Astrocyte of the spinal cord (primary cell): ENCODE measurements around the gene LY86.

Source experiments
- DNase-seq: peaks from one replicate; pipeline ENCODE4 v3.0.0; 2011; ENCODE audit warnings: low read depth, low spot score
- H3K4me3 ChIP-seq: 2 replicates; pipeline ENCODE4 v1.5.1; 2011; ENCODE audit warnings: low read depth, mild to moderate bottlenecking, low read length, moderate library complexity
- in situ Hi-C: cut with HindIII; loops from 2 replicates; pipeline ENCODE4 v1.10.0; 2017; ENCODE audit warnings: low sequenced_read_pairs
- TF ChIP-seq, protein P1 (sequence below): IDR thresholded peaks from 2 replicates; pipeline ENCODE4 v1.5.1; 2012; ENCODE audit warnings: low read depth, mild to moderate bottlenecking, low read length, inconsistent platforms

The LY86 gene

DNA sequence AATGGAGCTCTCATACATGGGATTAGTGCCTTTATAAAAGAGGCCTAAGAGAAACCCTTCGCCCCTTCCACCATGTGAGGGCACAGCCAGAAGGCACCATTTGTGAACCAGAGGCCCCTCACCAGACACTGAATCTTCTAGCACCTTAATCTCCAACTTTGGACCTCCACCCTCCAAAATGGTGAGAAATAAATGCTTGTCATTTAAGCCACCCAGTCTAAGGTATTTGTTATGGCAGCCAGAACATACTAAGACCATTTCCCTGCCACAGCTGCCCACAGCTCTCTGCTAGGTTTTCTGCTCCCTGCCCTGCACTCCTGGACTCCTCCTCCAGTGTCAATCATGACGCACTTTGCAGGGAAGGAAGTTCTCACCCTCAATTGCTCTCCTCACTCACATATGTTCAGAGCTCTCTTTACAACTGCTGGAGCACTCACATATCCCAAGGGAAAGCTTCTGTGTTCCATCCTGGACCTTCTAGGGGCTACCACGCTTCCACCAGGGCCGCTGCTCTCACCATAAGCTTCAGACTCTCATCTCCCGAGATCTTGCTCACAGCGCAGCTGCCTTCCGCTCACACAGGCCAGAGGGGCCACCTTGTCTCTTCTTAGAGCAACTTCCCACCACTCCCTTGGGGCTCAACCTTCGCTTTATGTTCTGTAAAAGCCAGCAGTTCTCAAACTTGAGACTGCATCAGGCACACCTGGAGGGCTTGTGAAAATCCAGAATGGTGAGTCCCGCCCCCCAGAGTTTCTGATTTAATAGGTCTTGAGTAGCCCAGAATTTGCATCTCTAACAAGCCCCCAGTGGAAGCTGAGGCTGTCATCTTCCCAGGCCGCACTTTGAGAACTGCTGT, 1.6 kb upstream of the LY86 start:
- TF ChIP-seq, protein P1, sequence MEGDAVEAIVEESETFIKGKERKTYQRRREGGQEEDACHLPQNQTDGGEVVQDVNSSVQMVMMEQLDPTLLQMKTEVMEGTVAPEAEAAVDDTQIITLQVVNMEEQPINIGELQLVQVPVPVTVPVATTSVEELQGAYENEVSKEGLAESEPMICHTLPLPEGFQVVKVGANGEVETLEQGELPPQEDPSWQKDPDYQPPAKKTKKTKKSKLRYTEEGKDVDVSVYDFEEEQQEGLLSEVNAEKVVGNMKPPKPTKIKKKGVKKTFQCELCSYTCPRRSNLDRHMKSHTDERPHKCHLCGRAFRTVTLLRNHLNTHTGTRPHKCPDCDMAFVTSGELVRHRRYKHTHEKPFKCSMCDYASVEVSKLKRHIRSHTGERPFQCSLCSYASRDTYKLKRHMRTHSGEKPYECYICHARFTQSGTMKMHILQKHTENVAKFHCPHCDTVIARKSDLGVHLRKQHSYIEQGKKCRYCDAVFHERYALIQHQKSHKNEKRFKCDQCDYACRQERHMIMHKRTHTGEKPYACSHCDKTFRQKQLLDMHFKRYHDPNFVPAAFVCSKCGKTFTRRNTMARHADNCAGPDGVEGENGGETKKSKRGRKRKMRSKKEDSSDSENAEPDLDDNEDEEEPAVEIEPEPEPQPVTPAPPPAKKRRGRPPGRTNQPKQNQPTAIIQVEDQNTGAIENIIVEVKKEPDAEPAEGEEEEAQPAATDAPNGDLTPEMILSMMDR, result no peak
- in situ Hi-C loops, result no loop called here
- DNase-seq, result no peak
- no peak overlapping the region for H3K4me3 ChIP-seq

DNA sequence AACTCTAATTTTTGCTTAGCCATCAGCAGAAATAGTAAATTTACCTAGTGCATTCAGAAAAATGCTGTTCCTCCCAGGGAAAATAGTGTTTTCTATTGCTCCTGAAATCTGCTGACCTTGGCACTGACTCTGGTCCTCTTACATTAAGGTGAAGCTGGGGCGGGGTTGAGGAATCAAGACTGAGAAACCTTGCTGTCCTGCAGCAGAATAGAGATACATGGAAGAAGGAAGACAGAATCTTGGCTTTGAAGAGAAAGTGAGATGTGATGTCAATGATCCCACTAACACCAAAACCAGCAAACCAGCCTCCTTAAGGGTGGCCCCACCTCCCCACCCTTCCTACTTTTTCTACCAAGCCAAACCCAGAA, 840 bp upstream of the LY86 start:
- DNase-seq, result no peak
- in situ Hi-C loops, result no loop called here
- TF ChIP-seq, protein P1, result no peak
- H3K4me3 ChIP-seq, result no peak overlapping the region

DNA sequence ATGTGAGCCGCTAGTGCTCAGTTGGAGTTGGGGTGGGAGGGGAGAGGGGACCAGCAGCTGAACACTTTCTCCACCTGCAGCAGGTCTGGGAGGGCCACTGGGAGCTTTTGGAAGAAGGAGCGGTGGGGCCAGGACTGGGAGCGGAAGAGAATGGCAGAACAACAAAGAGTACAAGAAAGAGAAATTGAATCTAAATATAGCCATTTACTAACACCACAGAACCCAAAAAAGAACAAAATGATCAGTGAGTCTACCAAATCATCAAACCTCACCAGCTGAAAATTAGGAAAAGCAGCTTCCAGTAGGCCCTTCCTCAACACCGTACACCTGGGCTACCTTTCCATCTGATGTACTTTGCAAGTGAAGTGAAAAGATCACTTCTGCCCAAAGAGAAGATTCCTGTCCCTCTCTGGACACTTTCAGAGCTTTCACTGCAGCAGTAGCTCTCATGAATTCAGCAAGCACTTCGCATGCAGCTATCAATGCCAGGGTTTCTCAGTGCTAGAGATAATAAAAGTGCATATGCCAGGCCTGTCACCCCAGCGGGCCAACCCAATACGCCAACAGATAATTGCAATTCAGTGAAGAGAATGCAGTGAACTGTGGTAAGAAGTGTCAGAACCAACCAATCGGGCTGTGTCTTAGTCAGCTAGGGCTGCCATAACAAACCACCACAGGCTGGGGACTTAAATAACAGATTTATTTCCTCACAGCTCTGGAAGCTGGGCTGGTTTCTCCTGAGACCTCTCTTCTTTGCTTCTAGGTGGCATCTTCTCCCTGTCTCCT, 597 bp downstream of the LY86 start:
- DNase-seq, result no peak
- in situ Hi-C loops, result no loop called here
- H3K4me3 ChIP-seq, result no peak overlapping the region
- TF ChIP-seq, protein P1, result no peak

DNA sequence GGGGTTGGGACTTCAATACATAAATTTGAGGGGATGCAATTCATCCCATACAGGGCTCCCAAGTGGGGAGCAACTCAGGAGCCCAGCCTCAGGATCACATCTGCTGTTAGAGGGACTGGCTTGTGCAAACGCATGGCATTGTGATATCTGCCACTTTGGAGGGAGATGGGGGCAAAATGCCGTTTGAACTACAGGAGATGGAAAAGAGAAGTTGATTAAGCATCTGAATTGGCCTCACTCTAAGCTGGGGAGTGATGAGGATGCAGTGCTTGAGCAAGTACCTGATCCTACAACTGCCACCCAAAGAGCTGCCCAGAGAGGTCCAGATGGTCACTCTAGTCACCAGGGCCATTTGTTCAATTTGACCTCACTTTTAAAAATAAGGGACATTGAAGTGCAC, 2.0 kb downstream of the LY86 start:
- no peak for DNase-seq
- in situ Hi-C loops, result no loop called here
- H3K4me3 ChIP-seq, result no peak overlapping the region
- TF ChIP-seq, protein P1, result no peak

DNA sequence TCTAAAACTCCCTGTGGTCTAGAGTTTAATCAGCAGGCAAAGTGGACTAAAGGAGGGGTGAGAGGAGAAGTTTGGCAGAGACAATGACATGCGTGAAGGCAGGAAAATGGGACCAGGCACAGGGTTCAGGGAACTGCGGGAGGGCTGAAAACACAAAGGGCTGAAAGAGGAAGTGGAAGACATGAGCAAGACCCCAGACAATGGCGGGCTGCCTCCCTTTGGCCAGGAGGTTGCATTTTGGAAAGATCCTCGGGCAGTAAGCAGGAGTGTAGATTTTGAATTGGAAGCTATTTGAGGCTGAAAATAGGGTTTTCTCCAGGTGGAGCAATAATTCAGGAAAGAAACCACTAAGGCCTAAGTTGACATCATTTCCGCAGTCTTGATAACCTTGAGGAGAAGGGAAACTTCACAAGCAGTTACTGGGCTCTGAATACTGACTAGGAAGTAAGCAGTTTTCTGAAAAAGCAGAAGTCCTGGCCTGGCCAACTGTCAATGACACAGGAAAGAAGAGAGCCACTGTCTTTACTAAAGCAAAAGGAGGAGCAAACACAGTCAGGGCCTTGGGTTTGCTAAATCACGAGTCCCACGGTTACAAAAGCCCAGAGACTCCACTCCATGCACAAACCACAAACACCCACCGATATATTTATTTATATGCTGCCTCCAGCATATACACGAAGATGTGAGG, 3.4 kb downstream of the LY86 start:
- TF ChIP-seq, protein P1, result no peak
- no peak overlapping the region for H3K4me3 ChIP-seq
- no peak for DNase-seq
- in situ Hi-C loops, result no loop called here

DNA sequence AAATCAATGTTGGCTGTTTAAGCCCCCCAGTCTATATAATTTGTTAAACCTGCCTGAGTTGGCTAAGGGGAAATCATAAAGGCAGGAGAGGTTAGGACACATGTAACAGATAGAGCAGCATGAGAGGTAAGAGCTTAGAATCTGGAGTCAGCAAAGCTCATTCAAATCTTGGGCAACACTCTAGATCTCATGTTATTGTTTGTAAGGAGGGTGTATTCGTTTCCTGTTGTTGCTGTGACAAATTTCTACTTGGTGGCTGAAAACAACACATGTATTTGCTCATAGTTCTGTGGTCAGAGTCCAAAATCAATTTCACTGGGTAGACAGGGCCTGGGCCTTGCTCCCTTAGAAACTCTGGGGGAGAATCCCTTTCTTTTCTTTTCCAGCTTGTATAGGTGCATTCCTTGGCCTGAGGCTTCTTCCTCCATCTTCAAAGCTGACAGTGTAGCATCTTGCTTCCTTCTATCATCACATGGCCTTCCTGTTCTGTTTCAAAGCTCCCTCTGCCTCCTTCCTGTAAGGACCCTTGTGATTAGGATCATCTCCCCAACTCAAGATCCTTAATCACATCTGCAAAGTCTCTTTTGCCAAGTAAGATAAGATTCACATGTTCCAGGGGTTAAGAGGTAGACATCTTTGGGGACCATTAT, 4.4 kb downstream of the LY86 start:
- TF ChIP-seq, protein P1, result no peak
- no peak overlapping the region for H3K4me3 ChIP-seq
- no peak for DNase-seq
- in situ Hi-C loops, result no loop called here
